Measurements from ENCODE around the gene SRXN1. TPM values are rescaled to one million over a fixed set of nuclear protein-coding genes. Genes with fewer than 3 reads are reported as not detected.

SRXN1 gene
- total and polyA plus RNA-seq, 9 of the 15 experiments (the other 6 are each of a cell fraction or from before 2014, with no cell fraction given), result 6.8 to 36.4 (median 21.6) TPM

GRCh38 chr20:651713-652614 lies 1.0 kb downstream of the SRXN1 start (continued):
- TF ChIP-seq ZBTB12 (CRISPR knock-in tag; IDR thresholded peaks at IDR 0.05), result no peak
- TF ChIP-seq TCF3 (CRISPR knock-in tag; IDR thresholded peaks at IDR 0.05), result no peak
- TF ChIP-seq BRD9 (IDR thresholded peaks at IDR 0.05; ENCODE audit: low read depth, partially characterized antibody), result no peak
- no peak for TF ChIP-seq ZNF766 (CRISPR knock-in tag; conservative IDR thresholded peaks at IDR 0.05)
- no peak for TF ChIP-seq ZBTB5 (IDR thresholded peaks at IDR 0.05)
- TF ChIP-seq ELF2 (CRISPR knock-in tag; IDR thresholded peaks at IDR 0.05), result no peak
- TF ChIP-seq MLX (CRISPR knock-in tag; conservative IDR thresholded peaks at IDR 0.05), result no peak
- TF ChIP-seq CBFA2T3 (IDR thresholded peaks at IDR 0.05), result no peak
- TF ChIP-seq MEF2A (IDR thresholded peaks at IDR 0.05; ENCODE audit: control insufficient read depth, low read depth, low read length), result no peak
- no peak for TF ChIP-seq ZBTB26 (CRISPR knock-in tag; IDR thresholded peaks at IDR 0.05)
- peak; percentile 63 for TF ChIP-seq DPF2 (IDR thresholded peaks at IDR 0.05)
- no peak for TF ChIP-seq PHF20 (IDR thresholded peaks at IDR 0.05; ENCODE audit: partially characterized antibody)
- no peak for TF ChIP-seq HDAC8 (tag; IDR thresholded peaks at IDR 0.05)
- TF ChIP-seq RREB1 (CRISPR knock-in tag; IDR thresholded peaks at IDR 0.05), result no peak
- no peak for TF ChIP-seq RBFOX2 (IDR thresholded peaks at IDR 0.05; ENCODE audit: low read depth, low read length)
- no peak for TF ChIP-seq ESRRA (IDR thresholded peaks at IDR 0.05; ENCODE audit: borderline replicate concordance, low read depth)

Data from K562 (cell line).